ENCODE results near the gene SYNE1. TPM values are rescaled to one million over a fixed set of nuclear protein-coding genes. Genes with fewer than 3 reads are reported as not detected.

The SYNE1 gene
- polyA plus RNA-seq, 1 donor from 2014 or later, result 38.5 TPM

- Histone ChIP-seq H3F3A (ENCODE audit: insufficient read depth, low read length, poor library complexity, severe bottlenecking) (no peaks in the 10 kb centered on the region), H3K9me3 (ENCODE audit: low read length) (no peaks in the 10 kb centered on the region), H3K4me2 (ENCODE audit: low read length) (no peak overlapping the region), H4K20me1 (ENCODE audit: insufficient read depth) (no peaks in the 10 kb centered on the region), H3K27me3 (ENCODE audit: insufficient read depth, low read depth, low read length) (no peaks in the 10 kb centered on the region), H2AFZ (ENCODE audit: low read depth, low read length) (no peak overlapping the region), H3K27ac (ENCODE audit: low read length) (no peak overlapping the region), H3K9me2 (ENCODE audit: insufficient read depth, low read length) (no peaks in the 10 kb centered on the region), H3K79me2 (replicated peaks; ENCODE audit: insufficient read depth, low read length) (no peaks in the 10 kb centered on the region), H3K36me3 (ENCODE audit: insufficient read depth, low read length) (no peaks in the 10 kb centered on the region), H3K9ac (ENCODE audit: low read length) (no peak overlapping the region), H3K4me3 (ENCODE audit: low read length) (no peak overlapping the region)
- no peak for TF ChIP-seq POLR2AphosphoS5 (IDR thresholded peaks at IDR 0.05)
- no peak for TF ChIP-seq EZH2 (IDR thresholded peaks at IDR 0.05; ENCODE audit: borderline replicate concordance, insufficient read depth, low read length, poor library complexity, severe bottlenecking)
- TF ChIP-seq EP300 (conservative IDR thresholded peaks at IDR 0.05; ENCODE audit: poor library complexity, severe bottlenecking), result no peak
- TF ChIP-seq TAF1 (IDR thresholded peaks at IDR 0.05; ENCODE audit: low read depth), result no peak
- no peak for TF ChIP-seq MXI1 (conservative IDR thresholded peaks at IDR 0.05; ENCODE audit: poor library complexity, severe bottlenecking)
- no peak for TF ChIP-seq RAD21 (conservative IDR thresholded peaks at IDR 0.05)
- TF ChIP-seq REST (IDR thresholded peaks at IDR 0.05; ENCODE audit: borderline replicate concordance), result no peak
- TF ChIP-seq SMC3 (conservative IDR thresholded peaks at IDR 0.05; ENCODE audit: poor library complexity), result no peak
- TF ChIP-seq CTCF (IDR thresholded peaks at IDR 0.05; ENCODE audit: poor library complexity, severe bottlenecking), result no peak
Observed at GRCh38 chr6:152364866-152365265, 272.3 kb downstream of the SYNE1 start.

- Histone ChIP-seq H3F3A (ENCODE audit: insufficient read depth, low read length, poor library complexity, severe bottlenecking) (no peaks in the 10 kb centered on the region), H3K27me3 (ENCODE audit: insufficient read depth, low read depth, low read length) (no peaks in the 10 kb centered on the region), H3K9me2 (ENCODE audit: insufficient read depth, low read length) (no peaks in the 10 kb centered on the region), H3K27ac (ENCODE audit: low read length) (no peak overlapping the region), H2AFZ (ENCODE audit: low read depth, low read length) (no peak overlapping the region), H3K4me2 (ENCODE audit: low read length) (no peak overlapping the region), H3K36me3 (ENCODE audit: insufficient read depth, low read length) (no peaks in the 10 kb centered on the region), H4K20me1 (ENCODE audit: insufficient read depth) (no peaks in the 10 kb centered on the region), H3K4me3 (ENCODE audit: low read length) (no peak overlapping the region), H3K79me2 (replicated peaks; ENCODE audit: insufficient read depth, low read length) (no peaks in the 10 kb centered on the region), H3K9me3 (ENCODE audit: low read length) (no peaks in the 10 kb centered on the region), H3K9ac (ENCODE audit: low read length) (no peak overlapping the region)
- TF ChIP-seq EP300 (conservative IDR thresholded peaks at IDR 0.05; ENCODE audit: poor library complexity, severe bottlenecking) (no peak), POLR2AphosphoS5 (IDR thresholded peaks at IDR 0.05) (no peak), REST (IDR thresholded peaks at IDR 0.05; ENCODE audit: borderline replicate concordance) (no peak), SMC3 (conservative IDR thresholded peaks at IDR 0.05; ENCODE audit: poor library complexity) (no peak), EZH2 (IDR thresholded peaks at IDR 0.05; ENCODE audit: borderline replicate concordance, insufficient read depth, low read length, poor library complexity, severe bottlenecking) (no peak), MXI1 (conservative IDR thresholded peaks at IDR 0.05; ENCODE audit: poor library complexity, severe bottlenecking) (no peak), TAF1 (IDR thresholded peaks at IDR 0.05; ENCODE audit: low read depth) (no peak), CTCF (IDR thresholded peaks at IDR 0.05; ENCODE audit: poor library complexity, severe bottlenecking) (no peak), RAD21 (conservative IDR thresholded peaks at IDR 0.05) (no peak)
Observed at GRCh38 chr6:152360034-152360433, 277.1 kb downstream of the SYNE1 start.
